GM12878 (cell line): ENCODE measurements around the gene FCHSD2. TPM values are rescaled to one million over a fixed set of nuclear protein-coding genes. Genes with fewer than 3 reads are reported as not detected.
A peak's percentile ranks its signal among the peaks of the same experiment; 100 is the strongest.

Experiments
- ASH2L ChIP-seq: fragments of 300-600, 200-600 bp; sonication (generic); IDR thresholded peaks from 2 replicates; pipeline ENCODE4 v1.6.1; 2017; ENCODE audit warnings: low read depth, mild to moderate bottlenecking, borderline replicate concordance
- BHLHE40 ChIP-seq, 2 experiments: fragments of 450-650 bp in 1 of 2; IDR thresholded peaks; 2 replicates each; pipeline ENCODE4 v1.6.1; 2011 to 2017; ENCODE audit warnings: low read depth in 2 of 2, borderline replicate concordance in 1 of 2, improper control_type of control experiment in 1 of 2, low read length in 1 of 2, mild to moderate bottlenecking in 1 of 2
- CBX3 ChIP-seq: fragments of 200-600 bp; sonication (generic); IDR thresholded peaks from 2 replicates; pipeline ENCODE4 v1.6.1; 2016; ENCODE audit warnings: low read depth, borderline replicate concordance
- EGR1 ChIP-seq, 2 experiments: IDR thresholded peaks; 1 replicate in 1 of 2; 2 replicates in 1 of 2; pipeline ENCODE4 v1.6.1; 2011 to 2012; ENCODE audit warnings: low read depth in 2 of 2, low read length in 2 of 2, borderline replicate concordance in 1 of 2, mild to moderate bottlenecking in 1 of 2, moderate library complexity in 1 of 2
- FOS ChIP-seq: IDR thresholded peaks from 3 replicates; pipeline ENCODE4 v1.6.1; 2011; ENCODE audit warnings: borderline replicate concordance; ENCODE audit not compliant: insufficient read length; ENCODE audit errors: extremely low read depth
- JUNB ChIP-seq: IDR thresholded peaks from 2 replicates; pipeline ENCODE4 v1.6.1; 2016; ENCODE audit warnings: antibody characterized with exemption, mild to moderate bottlenecking
- MEF2B ChIP-seq: fragments of 450-650 bp; IDR thresholded peaks from 2 replicates; pipeline ENCODE4 v1.6.1; 2018; ENCODE audit warnings: mild to moderate bottlenecking, moderate library complexity; ENCODE audit not compliant: partially characterized antibody, poor library complexity, severe bottlenecking
- MTA3 ChIP-seq: IDR thresholded peaks from 2 replicates; pipeline ENCODE4 v1.6.1; 2012; ENCODE audit warnings: low read length, inconsistent platforms, borderline replicate concordance
- MXI1 ChIP-seq: fragments of 150-350 bp; IDR thresholded peaks from 2 replicates; pipeline ENCODE4 v1.6.1; 2011; ENCODE audit warnings: low read depth, mild to moderate bottlenecking, inconsistent platforms, low read length, improper control_type of control experiment
- RAD51 ChIP-seq: fragments of 450-650 bp; IDR thresholded peaks from 2 replicates; pipeline ENCODE4 v1.6.1; 2016; ENCODE audit warnings: moderate library complexity, mild to moderate bottlenecking, inconsistent platforms
- REST ChIP-seq: IDR thresholded peaks from 2 replicates; pipeline ENCODE4 v1.6.1; 2012; ENCODE audit warnings: mild to moderate bottlenecking, low read depth, low read length
- RFX5 ChIP-seq: IDR thresholded peaks from 2 replicates; pipeline ENCODE4 v1.6.1; 2011; ENCODE audit warnings: low read depth, low read length, improper control_type of control experiment
- TARDBP ChIP-seq: IDR thresholded peaks from 2 replicates; pipeline ENCODE4 v1.6.1; 2016; ENCODE audit warnings: borderline replicate concordance
- TCF3 ChIP-seq: IDR thresholded peaks from 2 replicates; pipeline ENCODE4 v1.6.1; 2012; ENCODE audit warnings: low read depth, mild to moderate bottlenecking, low read length, borderline replicate concordance; ENCODE audit not compliant: insufficient read depth
- ZNF274 ChIP-seq: IDR thresholded peaks from one replicate; pipeline ENCODE4 v1.8.0; 2011; ENCODE audit not compliant: insufficient read length, insufficient read depth
- polyA plus RNA-seq, 11 experiments: library from polyadenylated mRNA; depleted of rRNA in 4 of 11; unstranded in 6 of 11; stranded (reverse) in 5 of 11; fragments of >200 nt; fragmentation: Nextera tagmentation in 4 of 11; fragmentation: Illumina TruSeq in 1 of 11; extraction: Ambion mirVana in 4 of 11; extraction: Trizol in 1 of 11; gene quantifications; 1 replicate in 1 of 11; 2 replicates in 10 of 11; pipeline versions ENCODE4 v1.2.1 to v1.2.3, GENCODE V29; 2011 to 2016; ENCODE audit warnings: inconsistent platforms in 2 of 11, missing spikeins in 2 of 11, low read depth in 1 of 11
- total RNA-seq, 4 experiments: library from RNA; depleted of rRNA in 3 of 4; stranded (reverse); fragments of >200 nt in 3 of 4; fragmentation: Illumina TruSeq in 1 of 4; extraction: Trizol in 1 of 4; gene quantifications; 2 replicates each; pipeline versions ENCODE4 v1.2.1 to v1.2.3, GENCODE V29; 2013 to 2021
- TF ChIP-seq, protein P1 (sequence below): IDR thresholded peaks from 2 replicates; pipeline ENCODE4 v1.6.1; 2012; ENCODE audit warnings: low read length, inconsistent platforms
- TF ChIP-seq, protein P2 (sequence below): fragments of 450-650 bp; IDR thresholded peaks from 2 replicates; pipeline ENCODE4 v1.6.1; 2018; ENCODE audit warnings: mild to moderate bottlenecking, low read depth, moderate library complexity; ENCODE audit not compliant: partially characterized antibody
- TF ChIP-seq, protein P3 (sequence below): IDR thresholded peaks from 2 replicates; pipeline ENCODE4 v1.6.1; 2011; ENCODE audit warnings: borderline replicate concordance, low read depth, mild to moderate bottlenecking, moderate library complexity, mixed read lengths, low read length; ENCODE audit not compliant: insufficient read depth; ENCODE audit errors: extremely low read length

Gene FCHSD2
- total and polyA plus RNA-seq, 10 of the 15 experiments (the other 5 are each of a cell fraction or from before 2014, with no cell fraction given) = 13.2 to 89.8 (median 47.8) TPM

DNA sequence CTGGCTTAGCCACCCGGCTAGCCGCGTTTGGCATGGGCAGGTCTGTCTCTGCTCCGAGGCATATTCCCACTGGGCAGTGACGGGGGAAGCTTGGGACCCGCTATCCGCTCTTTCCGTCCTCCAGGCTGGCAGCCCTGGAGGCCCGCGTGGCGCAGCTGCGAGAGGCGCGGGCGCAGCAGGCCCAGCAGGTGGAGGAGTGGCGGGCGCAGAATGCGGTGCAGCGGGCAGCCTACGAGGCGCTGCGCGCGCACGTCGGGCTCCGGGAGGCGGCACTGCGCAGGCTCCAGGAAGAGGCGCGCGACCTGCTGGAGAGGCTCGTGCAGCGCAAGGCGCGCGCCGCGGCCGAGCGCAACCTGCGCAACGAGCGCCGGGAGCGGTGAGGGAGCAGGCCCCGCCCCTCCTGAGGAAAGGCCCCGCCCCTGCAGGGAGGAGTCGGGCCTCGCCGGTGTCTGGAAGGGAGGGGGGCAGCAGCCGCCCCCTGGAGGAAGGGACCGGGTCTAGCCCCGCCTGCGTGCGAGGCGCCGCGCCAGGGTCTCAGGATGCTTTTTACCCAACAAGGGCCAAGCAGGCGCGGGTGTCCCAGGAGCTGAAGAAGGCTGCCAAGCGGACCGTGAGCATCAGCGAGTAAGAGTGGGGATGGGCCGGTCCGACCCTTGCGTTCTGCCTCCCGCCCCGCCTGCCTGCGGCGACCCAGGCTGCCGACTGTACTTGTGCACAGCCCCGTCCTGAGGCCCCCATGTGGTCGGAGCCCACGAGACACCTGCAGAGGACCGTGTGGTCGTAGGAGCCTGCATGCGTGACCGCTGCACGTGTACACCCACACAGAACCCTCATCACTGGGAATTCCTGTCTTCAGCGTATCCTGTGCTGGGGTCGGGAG lies 320.0 kb downstream of the FCHSD2 start (continued):
- TF ChIP-seq, protein P1, sequence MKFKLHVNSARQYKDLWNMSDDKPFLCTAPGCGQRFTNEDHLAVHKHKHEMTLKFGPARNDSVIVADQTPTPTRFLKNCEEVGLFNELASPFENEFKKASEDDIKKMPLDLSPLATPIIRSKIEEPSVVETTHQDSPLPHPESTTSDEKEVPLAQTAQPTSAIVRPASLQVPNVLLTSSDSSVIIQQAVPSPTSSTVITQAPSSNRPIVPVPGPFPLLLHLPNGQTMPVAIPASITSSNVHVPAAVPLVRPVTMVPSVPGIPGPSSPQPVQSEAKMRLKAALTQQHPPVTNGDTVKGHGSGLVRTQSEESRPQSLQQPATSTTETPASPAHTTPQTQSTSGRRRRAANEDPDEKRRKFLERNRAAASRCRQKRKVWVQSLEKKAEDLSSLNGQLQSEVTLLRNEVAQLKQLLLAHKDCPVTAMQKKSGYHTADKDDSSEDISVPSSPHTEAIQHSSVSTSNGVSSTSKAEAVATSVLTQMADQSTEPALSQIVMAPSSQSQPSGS = no peak
- no peak for TF ChIP-seq REST
- TF ChIP-seq TARDBP = 0 out of 2 replicates have a peak, but pooled peaks have one; percentile 25
- TF ChIP-seq, protein P2, sequence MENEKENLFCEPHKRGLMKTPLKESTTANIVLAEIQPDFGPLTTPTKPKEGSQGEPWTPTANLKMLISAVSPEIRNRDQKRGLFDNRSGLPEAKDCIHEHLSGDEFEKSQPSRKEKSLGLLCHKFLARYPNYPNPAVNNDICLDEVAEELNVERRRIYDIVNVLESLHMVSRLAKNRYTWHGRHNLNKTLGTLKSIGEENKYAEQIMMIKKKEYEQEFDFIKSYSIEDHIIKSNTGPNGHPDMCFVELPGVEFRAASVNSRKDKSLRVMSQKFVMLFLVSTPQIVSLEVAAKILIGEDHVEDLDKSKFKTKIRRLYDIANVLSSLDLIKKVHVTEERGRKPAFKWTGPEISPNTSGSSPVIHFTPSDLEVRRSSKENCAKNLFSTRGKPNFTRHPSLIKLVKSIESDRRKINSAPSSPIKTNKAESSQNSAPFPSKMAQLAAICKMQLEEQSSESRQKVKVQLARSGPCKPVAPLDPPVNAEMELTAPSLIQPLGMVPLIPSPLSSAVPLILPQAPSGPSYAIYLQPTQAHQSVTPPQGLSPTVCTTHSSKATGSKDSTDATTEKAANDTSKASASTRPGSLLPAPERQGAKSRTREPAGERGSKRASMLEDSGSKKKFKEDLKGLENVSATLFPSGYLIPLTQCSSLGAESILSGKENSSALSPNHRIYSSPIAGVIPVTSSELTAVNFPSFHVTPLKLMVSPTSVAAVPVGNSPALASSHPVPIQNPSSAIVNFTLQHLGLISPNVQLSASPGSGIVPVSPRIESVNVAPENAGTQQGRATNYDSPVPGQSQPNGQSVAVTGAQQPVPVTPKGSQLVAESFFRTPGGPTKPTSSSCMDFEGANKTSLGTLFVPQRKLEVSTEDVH = no peak
- no peak for TF ChIP-seq ASH2L
- TF ChIP-seq, protein P3, sequence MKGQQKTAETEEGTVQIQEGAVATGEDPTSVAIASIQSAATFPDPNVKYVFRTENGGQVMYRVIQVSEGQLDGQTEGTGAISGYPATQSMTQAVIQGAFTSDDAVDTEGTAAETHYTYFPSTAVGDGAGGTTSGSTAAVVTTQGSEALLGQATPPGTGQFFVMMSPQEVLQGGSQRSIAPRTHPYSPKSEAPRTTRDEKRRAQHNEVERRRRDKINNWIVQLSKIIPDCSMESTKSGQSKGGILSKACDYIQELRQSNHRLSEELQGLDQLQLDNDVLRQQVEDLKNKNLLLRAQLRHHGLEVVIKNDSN = no peak
- TF ChIP-seq MEF2B = peak; percentile 27
- TF ChIP-seq ZNF274 = no peak
- no peak for TF ChIP-seq CBX3
- peak; percentile 88 for TF ChIP-seq TCF3
- TF ChIP-seq RFX5 = no peak
- no peak for TF ChIP-seq RAD51
- TF ChIP-seq MTA3 = no peak
- peak; percentile 98 for TF ChIP-seq BHLHE40 (IDR thresholded peaks at IDR 0.05; ENCODE audit: borderline replicate concordance in 1 of 2, low read depth in 2 of 2, low read length in 1 of 2)
- TF ChIP-seq FOS = no peak
- no peak for TF ChIP-seq JUNB
- peak; percentile 78 to 83 for TF ChIP-seq EGR1 (IDR thresholded peaks at IDR 0.05; ENCODE audit: borderline replicate concordance in 1 of 2, low read depth in 2 of 2, low read length in 2 of 2)
- no peak for TF ChIP-seq MXI1
